Common myeloid progenitor, CD34-positive (primary cell): Measurements from ENCODE around the gene DNMT3A.

Experiments
- CTCF ChIA-PET: fragments of 350-600 bp; sonication (Branson Sonifier 250); formaldehyde crosslinking; loops from one replicate; lab custom pipeline; 2021; ENCODE audit warnings: antibody characterized with exemption; lab: Charles Lee
- POLR2A ChIA-PET: fragments of 350-600 bp; sonication (Branson Sonifier 250); formaldehyde crosslinking; loops from one replicate; lab custom pipeline; 2021; ENCODE audit warnings: antibody characterized with exemption; lab: Charles Lee
- DNase-seq, 3 donors: peaks; one replicate each; pipeline versions ENCODE4 v3.0.0 to v3.0.0-alpha.2; 2013
- H3K27ac ChIP-seq, 2 experiments: 1 replicate in 1 of 2; 2 replicates in 1 of 2; pipeline ENCODE4 v1.7.0; 2013; ENCODE audit warnings: inconsistent platforms in 2 of 2, low read length in 2 of 2, mild to moderate bottlenecking in 2 of 2, low read depth in 1 of 2, moderate library complexity in 1 of 2; ENCODE audit not compliant: severe bottlenecking in 2 of 2, insufficient read depth in 1 of 2, poor library complexity in 1 of 2
- H3K27me3 ChIP-seq, 5 experiments: replicated peaks in 2 of 5; 1 replicate in 3 of 5; 2 replicates in 2 of 5; pipeline versions ENCODE4 v1.6.1 to v1.7.0; 2013; ENCODE audit warnings: low read length in 4 of 5, mild to moderate bottlenecking in 2 of 5, moderate library complexity in 2 of 5, inconsistent platforms in 1 of 5; ENCODE audit not compliant: insufficient read depth in 5 of 5, control insufficient read depth in 4 of 5
- H3K36me3 ChIP-seq, 4 experiments: 1 replicate in 2 of 4; 2 replicates in 2 of 4; pipeline versions ENCODE4 v1.6.1 to v1.7.0; 2013; ENCODE audit warnings: low read length in 3 of 4, control low read depth in 1 of 4, mild to moderate bottlenecking in 1 of 4; ENCODE audit not compliant: control insufficient read depth in 4 of 4, insufficient read depth in 4 of 4
- H3K4me1 ChIP-seq, 4 experiments: 1 replicate in 3 of 4; 2 replicates in 1 of 4; pipeline versions ENCODE4 v1.6.1 to v1.7.1; 2013; ENCODE audit warnings: low read length in 3 of 4, mild to moderate bottlenecking in 3 of 4, control low read depth in 1 of 4, inconsistent platforms in 1 of 4, moderate library complexity in 1 of 4; ENCODE audit not compliant: control insufficient read depth in 4 of 4, insufficient read depth in 4 of 4; ENCODE audit errors: control extremely low read depth in 1 of 4
- H3K4me3 ChIP-seq, 7 experiments: 1 replicate in 4 of 7; 2 replicates in 3 of 7; pipeline versions ENCODE4 v1.5.1 to v1.7.0; 2013; ENCODE audit warnings: mild to moderate bottlenecking in 7 of 7, low read length in 6 of 7, moderate library complexity in 6 of 7, inconsistent platforms in 2 of 7, low read depth in 2 of 7, control low read depth in 1 of 7; ENCODE audit not compliant: insufficient read depth in 4 of 7, control insufficient read depth in 1 of 7; ENCODE audit errors: extremely low read depth in 1 of 7
- H3K9me3 ChIP-seq, 5 experiments: 1 replicate in 4 of 5; 2 replicates in 1 of 5; pipeline versions ENCODE4 v1.6.1 to v1.7.1; 2013; ENCODE audit warnings: low read length in 4 of 5, mild to moderate bottlenecking in 2 of 5, inconsistent platforms in 1 of 5, low read depth in 1 of 5, moderate library complexity in 1 of 5; ENCODE audit not compliant: control insufficient read depth in 4 of 5, insufficient read depth in 2 of 5; ENCODE audit errors: control extremely low read depth in 1 of 5
- WGBS: methylation state at CpG from one replicate; pipeline ENCODE4 v1.1.5; 2013; ENCODE audit not compliant: insufficient coverage; 5-methylcytosine and 5-hydroxymethylcytosine counted together

The DNMT3A gene

DNA sequence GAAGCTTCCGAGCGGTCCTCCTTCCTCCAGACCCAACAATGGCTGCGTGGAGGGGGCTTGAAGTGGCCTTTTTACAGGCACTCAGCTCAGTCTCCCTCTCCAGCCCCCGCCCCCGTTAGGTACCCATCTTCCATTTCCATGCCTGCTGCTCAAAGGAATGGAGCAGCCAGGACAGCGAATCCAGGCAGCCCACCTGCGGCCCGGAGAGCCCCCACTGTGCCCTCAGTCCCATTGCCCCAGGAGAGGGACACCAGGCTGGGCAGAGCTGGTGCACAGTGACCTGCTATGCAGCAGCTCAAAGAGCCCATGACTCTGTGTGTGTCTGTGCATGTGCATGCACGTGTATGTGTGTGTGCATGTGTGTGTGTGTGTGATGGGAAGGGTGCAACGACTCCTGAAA, 162.7 kb downstream of the DNMT3A start:
- Histone ChIP-seq H3K9me3 (no peaks in the 10 kb centered on the region), H3K27me3 (peaks cover 0 to 5% (median 0%) of the 10 kb centered on the region in 5 experiments), H3K36me3 (no peaks in the 10 kb centered on the region), H3K4me1 (no peaks in the 10 kb centered on the region), H3K27ac (no peak overlapping the region), H3K4me3 (no peak overlapping the region)
- DNase-seq = no peak
- POLR2A ChIA-PET = no interaction called here
- CTCF ChIA-PET = no interaction called here
- WGBS = 96% methylated on average over 9 of the region's 10 CpGs
